ENCODE results near the gene SLC16A11.
A peak's percentile ranks its signal among the peaks of the same experiment; 100 is the strongest.

The SLC16A11 gene

GRCh38 chr17:7027335-7027734 lies 16.6 kb downstream of the SLC16A11 start:
- TF ChIP-seq, protein P1, sequence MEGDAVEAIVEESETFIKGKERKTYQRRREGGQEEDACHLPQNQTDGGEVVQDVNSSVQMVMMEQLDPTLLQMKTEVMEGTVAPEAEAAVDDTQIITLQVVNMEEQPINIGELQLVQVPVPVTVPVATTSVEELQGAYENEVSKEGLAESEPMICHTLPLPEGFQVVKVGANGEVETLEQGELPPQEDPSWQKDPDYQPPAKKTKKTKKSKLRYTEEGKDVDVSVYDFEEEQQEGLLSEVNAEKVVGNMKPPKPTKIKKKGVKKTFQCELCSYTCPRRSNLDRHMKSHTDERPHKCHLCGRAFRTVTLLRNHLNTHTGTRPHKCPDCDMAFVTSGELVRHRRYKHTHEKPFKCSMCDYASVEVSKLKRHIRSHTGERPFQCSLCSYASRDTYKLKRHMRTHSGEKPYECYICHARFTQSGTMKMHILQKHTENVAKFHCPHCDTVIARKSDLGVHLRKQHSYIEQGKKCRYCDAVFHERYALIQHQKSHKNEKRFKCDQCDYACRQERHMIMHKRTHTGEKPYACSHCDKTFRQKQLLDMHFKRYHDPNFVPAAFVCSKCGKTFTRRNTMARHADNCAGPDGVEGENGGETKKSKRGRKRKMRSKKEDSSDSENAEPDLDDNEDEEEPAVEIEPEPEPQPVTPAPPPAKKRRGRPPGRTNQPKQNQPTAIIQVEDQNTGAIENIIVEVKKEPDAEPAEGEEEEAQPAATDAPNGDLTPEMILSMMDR (conservative IDR thresholded peaks at IDR 0.05; ENCODE audit: low read depth), result no peak
- DNase-seq (ENCODE audit: low spot score), result no peak
- peak overlapping the region; percentile 18; the same call in 1 of the 2 replicates for H3K27ac ChIP-seq
- ChIA-PET CTCF (interaction anchor here (0.5 kb wide), 1 partner anchor 49 kb away, joined by 3 read pairs; no protein-coding TSS in a partner anchor), POLR2A (ENCODE audit: low non-redundant PET) (no interaction called here)

- no peak for DNase-seq (ENCODE audit: low spot score)
- TF ChIP-seq, protein P1 (conservative IDR thresholded peaks at IDR 0.05; ENCODE audit: low read depth), result no peak
- H3K27ac ChIP-seq, result no peak overlapping the region
- ChIA-PET CTCF (no interaction called here), POLR2A (ENCODE audit: low non-redundant PET) (no interaction called here)
These were observed 17.3 kb downstream of the SLC16A11 start for GRCh38 chr17:7026471-7027115.

DNA sequence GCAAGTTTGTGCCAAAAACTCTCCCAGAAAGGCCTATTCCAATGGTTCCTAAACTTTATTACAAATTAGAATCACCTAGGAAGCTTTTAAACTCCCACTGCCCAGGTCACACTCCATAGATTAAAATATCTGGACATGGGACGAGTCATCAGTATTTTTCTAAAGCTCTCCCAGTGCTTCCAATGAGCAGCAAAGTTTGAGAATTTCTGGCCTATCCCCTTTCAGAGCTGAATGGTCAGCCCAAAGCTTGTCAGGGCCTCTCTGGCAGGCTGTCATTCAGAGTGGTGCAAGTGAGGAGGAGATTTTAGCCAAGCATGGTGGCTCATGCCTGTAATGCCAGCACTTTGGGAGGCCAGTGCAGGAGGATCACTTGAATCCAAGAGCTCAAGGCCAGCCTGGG lies 18.6 kb downstream of the SLC16A11 start:
- H3K27ac ChIP-seq, result peak overlapping the region; percentile 48; the same call in 1 of the 2 replicates
- TF ChIP-seq, protein P1 (conservative IDR thresholded peaks at IDR 0.05; ENCODE audit: low read depth), result no peak
- POLR2A ChIA-PET (ENCODE audit: low non-redundant PET), result interaction anchor here (0.6 to 1.0 kb wide), 2 partner anchors 10 to 453 kb away, joined by 3 read pairs; partner anchors contain the start of gene SLC16A13
- CTCF ChIA-PET, result interaction anchor here (0.6 to 1.1 kb wide), 4 partner anchors 111 to 243 kb away, joined by 3 to 5 read pairs (median 3); no protein-coding TSS in a partner anchor
- DNase-seq (ENCODE audit: low spot score), result no peak

- TF ChIP-seq, protein P1 (conservative IDR thresholded peaks at IDR 0.05; ENCODE audit: low read depth), result no peak
- ChIA-PET POLR2A (ENCODE audit: low non-redundant PET) (no interaction called here), CTCF (interaction anchor here (0.9 kb wide), 1 partner anchor 184 kb away, joined by 3 read pairs; no protein-coding TSS in a partner anchor)
These were observed 19.5 kb downstream of the SLC16A11 start for GRCh38 chr17:7024402-7024785.

GRCh38 chr17:7023576-7024401 lies 20.1 kb downstream of the SLC16A11 start:
- TF ChIP-seq, protein P1 (conservative IDR thresholded peaks at IDR 0.05; ENCODE audit: low read depth), result no peak
- peak; percentile 97 for DNase-seq (ENCODE audit: low spot score)
- peak overlapping the region; percentile 48 for H3K27ac ChIP-seq
- CTCF ChIA-PET, result interaction anchor here (0.6 to 1.0 kb wide), 3 partner anchors 109 to 535 kb away, joined by 3 to 4 read pairs (median 3); no protein-coding TSS in a partner anchor
- POLR2A ChIA-PET (ENCODE audit: low non-redundant PET), result no interaction called here

More at GRCh38 chr17:7024402-7024785, 19.5 kb downstream of the SLC16A11 start:
- DNase-seq (ENCODE audit: low spot score), result no peak
- H3K27ac ChIP-seq, result peak overlapping the region; percentile 48
